Jurkat, Clone E6-1 (cell line): Measurements from ENCODE around the gene NISCH.
A peak's percentile ranks its signal among the peaks of the same experiment; 100 is the strongest.

Experiments
- DNase-seq: peaks from one replicate; pipeline ENCODE4 v3.0.0-alpha.2; 2011; ENCODE audit warnings: low read depth, low spot score
- H3K4me3 ChIP-seq: 2 replicates; pipeline ENCODE4 v1.5.1; 2011; ENCODE audit warnings: mild to moderate bottlenecking, low read length, control low read depth, moderate library complexity

The NISCH gene

DNA sequence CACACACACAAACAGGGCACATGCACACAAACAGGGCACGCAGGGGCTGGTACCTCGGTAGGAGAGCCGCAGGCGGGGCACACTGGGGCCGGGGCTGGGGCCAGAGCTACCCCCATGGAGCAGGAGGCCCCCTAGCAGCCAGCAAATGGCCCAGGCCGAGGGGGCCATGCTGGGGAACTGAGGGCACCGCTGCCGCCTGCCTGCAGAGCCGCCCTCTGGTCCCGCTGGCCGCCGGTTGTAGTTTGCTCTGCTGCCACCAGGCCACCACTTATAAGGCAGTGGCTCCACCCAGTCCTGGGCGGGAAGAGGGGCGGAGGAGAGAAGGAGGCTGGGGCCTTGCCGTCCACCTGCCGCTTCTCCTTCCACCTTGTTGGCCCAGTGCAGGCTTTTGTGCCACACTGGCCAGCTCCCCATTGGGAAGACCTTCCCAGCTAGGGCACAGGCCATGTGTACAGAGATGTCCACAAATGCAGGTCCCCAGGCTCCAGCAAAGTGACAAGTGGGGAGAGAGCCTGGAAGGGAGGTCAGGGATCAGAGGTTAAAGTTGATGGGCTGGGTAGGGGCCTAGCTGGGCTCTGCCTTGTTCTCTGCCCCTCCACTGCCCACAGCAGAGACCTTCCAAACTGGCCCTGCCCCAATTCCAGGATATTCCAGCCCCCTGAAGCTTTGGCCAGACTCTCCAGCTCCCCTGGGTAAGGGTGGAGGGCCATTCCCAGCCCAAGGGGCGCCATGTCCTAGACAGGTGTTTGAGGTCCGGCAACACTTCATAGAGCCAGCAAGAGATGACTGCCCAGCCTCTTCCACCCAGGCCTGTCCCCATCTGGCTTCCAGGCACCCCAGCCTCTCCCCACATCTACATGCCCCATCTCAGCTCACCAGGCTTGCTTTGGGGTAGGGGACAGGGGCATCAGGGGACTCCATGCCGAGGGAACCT is 10.3 kb upstream of the NISCH start, which contains the start of gene SEMA3G:
Gene SEMA3G (minus strand): TSS at position 244 of the 934 bp plus-strand sequence. CDS start 76 bp downstream, at position 168.
- peak within 1 kb of the TSS; percentile 58 for H3K4me3 ChIP-seq
- peak; percentile 77 for DNase-seq

- no peak overlapping the region for H3K4me3 ChIP-seq
- DNase-seq, result no peak
Measured at GRCh38 chr3:52446042-52446441, 9.4 kb upstream of the NISCH start.

- no peak overlapping the region for H3K4me3 ChIP-seq
- DNase-seq, result peak; percentile 71
Measured at GRCh38 chr3:52446631-52447511, 8.5 kb upstream of the NISCH start.

- DNase-seq, result no peak
- no peak overlapping the region for H3K4me3 ChIP-seq
Measured at GRCh38 chr3:52447512-52448355, 7.7 kb upstream of the NISCH start.

DNA sequence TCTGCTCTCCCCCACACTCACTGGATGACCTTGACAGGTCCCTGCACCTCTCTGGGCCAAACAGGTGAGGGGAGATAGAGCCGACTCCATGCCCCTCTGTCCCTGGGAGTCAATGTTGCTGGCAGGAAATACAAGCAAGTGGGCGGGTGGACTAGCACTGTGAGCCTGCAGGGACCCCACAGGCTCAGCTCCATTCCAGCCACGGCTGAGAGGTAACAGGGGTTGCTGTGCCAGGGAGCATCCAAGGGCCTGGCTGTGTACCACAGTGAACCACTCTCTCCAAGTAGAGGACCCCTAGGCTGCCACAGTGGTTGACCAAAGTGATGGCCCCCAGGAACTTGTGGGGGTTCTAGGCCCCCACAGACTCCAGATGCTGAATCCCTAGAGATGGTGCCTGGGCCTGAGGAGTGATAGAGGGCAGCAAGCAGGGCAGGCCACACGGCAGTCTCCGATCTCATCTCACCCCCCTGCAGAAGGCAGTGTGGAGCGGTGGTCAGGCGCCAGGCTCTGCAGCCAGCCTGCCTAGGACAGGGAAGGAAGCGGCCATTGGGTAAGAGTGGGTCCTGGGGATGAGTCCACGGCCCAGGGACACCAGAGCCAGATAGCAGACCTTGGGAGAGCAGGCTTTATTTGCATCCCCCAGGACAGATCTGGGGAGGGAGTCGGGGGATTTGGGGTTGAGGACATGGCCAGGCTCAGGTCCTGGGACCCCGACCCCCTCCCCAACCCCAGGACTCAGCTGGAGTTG is 4.7 kb upstream of the NISCH start:
- DNase-seq, result no peak

GRCh38 chr3:52451237-52452083 is 3.9 kb upstream of the NISCH start:
- H3K4me3 ChIP-seq, result no peak overlapping the region

More for the DNA sequence above, 4.7 kb upstream of the NISCH start:
- H3K4me3 ChIP-seq, result no peak overlapping the region

DNA sequence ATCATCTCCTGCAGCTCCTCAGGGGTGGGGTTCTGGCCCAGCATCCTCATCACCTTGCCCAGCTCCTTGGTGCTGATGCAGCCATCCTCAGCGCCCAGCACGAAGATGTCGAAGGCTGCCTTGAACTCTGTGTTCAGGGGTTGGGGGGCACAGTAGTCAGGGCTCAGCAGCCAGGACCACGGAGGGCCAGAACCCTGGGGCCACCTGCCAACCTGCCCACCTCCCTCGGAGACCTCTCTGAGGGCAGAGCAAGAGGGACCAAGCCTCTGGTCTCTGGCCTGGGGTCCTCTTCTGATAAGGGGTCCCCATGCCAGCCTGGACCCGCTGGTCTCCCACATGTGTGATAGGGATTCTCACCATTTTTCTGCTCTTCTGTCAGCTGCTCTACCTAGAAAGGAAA is 3.3 kb upstream of the NISCH start:
- no peak for DNase-seq
- H3K4me3 ChIP-seq, result no peak overlapping the region

More at GRCh38 chr3:52451237-52452083, 3.9 kb upstream of the NISCH start:
- DNase-seq, result no peak

DNA sequence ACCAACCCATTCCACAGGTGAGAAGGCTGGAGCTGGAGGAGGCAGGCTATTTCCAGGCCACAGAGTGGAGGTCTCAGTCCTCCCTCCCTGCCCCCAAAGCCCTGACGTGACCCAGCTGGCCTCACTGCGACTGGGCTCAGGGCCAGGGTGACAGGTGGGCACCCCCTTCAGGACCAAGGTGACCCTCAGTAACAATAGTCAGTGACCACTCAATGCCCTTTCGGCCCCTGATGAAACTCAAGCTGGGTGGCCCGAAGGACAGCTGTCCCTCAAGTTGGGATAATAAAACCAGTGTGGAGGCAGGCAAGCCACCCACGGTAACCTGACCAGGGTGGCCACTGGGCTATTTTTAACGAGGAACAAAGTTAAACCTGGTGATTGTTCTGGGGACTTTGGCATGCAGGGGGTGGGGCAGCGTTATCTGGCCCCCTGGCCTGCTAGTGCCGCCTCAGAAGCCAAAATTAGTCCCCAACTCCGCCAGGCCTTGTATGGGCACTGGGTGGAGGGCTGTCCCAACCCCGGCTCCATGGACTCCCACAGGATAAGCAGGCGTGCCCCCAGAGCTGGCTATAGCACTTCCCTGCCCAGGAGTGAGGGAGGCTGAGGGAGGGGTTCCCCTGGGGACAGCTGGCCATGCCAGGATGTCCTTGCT is 2.7 kb upstream of the NISCH start:
- DNase-seq, result no peak
- no peak overlapping the region for H3K4me3 ChIP-seq

- peak within 1 kb of the TSS; percentile 64 for H3K4me3 ChIP-seq
Measured at GRCh38 chr3:52453496-52454249, 1.7 kb upstream of the NISCH start, which contains the start of gene TNNC1. Gene TNNC1, minus strand, starts transcription at chr3:52454041. Its CDS starts 26 bp downstream, at chr3:52454015.

DNA sequence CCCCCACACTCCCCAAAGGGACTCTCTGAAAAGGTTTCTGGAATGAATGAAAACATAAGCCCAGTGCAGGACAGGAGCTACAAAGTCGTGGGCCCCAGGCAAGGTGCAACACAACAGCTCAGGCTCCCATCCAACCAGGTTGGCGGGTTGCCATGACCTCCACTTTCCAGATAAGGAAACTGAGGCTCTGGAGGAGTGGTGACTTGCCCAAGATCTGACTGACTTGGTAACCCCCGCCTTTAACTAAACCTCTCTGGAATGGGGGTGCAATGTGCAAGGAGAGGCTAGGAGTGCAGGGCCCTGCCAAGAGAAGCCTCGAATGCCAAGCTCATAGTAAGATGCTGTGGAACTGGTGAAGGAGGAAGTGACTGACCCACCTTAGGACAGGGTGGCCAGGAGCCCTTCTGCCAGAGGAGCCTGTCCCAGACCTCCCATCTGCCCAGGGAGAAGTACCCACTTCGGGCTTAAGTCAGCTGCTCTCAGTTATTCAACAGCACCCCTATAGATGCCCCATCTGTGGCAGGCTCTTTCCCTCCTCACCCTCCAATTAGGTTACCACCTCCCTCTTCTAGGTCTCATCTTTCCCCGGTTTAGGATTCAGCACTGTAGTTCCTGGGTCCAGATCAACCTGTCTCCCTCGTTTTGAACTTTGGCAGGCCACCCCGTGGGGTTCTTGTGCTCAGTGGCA is 1.0 kb upstream of the NISCH start:
- H3K4me3 ChIP-seq, result no peak overlapping the region
- DNase-seq, result no peak

More at GRCh38 chr3:52453496-52454249, 1.7 kb upstream of the NISCH start, which contains the start of gene TNNC1:
- no peak for DNase-seq

- peak overlapping the region; percentile 64 for H3K4me3 ChIP-seq
- no peak for DNase-seq
Measured at GRCh38 chr3:52454938-52455282, 494 bp upstream of the NISCH start.

- H3K4me3 ChIP-seq, result peak overlapping the region; percentile 73
- DNase-seq, result peak; percentile 19
Measured at GRCh38 chr3:52456169-52456799, 880 bp downstream of the NISCH start.

DNA sequence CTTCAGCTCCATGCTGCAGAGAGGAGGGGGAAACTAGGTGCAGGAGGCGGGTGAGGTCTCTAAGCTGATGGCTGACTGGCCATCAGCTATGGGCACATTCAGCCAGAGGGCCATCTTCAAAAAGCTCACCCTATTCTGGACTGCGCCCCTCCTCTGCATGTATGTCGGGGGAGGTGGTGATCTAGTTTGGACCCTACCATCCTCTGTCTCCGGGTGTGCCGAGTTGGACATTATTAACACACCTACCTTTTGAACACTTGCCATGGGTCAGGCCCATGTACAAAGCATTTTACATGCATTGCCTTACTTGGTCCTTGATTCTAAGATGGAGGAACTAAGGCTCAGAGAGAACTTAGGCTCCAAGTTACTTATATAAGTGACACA is 1.4 kb downstream of the NISCH start:
- peak overlapping the region; percentile 73 for H3K4me3 ChIP-seq
- no peak for DNase-seq

DNA sequence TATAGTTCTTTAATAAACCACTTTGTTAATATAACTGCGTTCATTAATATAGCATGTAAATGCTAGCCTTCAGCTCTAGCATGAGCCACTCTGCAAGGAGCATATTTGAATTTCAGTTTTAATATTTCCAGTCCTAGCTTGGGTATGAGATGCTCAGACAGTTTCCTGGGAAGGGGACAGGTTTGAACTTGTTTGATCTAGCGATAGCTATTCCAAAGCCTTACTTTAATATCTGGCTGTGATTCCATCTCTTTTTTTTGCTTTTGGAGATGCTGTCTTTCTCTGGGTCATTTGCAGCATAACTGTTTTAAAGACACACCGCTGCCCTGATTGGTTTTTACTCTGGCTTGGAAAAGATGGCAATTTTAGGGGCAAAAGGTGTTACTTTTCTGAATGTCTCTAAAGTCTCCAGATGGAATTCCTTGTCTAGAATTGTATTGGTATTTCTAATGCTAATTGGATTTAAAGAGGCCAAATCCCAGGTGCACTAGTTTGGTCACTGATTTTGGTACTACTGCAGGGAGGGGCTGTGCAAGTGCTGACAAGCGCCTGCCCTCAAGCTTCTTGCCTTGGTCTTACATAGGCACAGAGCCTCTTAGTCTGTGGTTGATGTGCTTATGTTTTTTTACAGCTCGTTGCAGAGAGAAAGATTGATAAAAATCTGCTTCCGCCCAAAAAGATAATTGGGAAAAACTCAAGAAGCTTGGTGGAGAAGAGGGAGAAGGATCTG is 2.8 kb downstream of the NISCH start:
- H3K4me3 ChIP-seq, result no peak overlapping the region
- DNase-seq, result no peak
